ENCODE results near the gene SLC10A3. TPM values are rescaled to one million over a fixed set of nuclear protein-coding genes. Genes with fewer than 3 reads are reported as not detected.

Gene SLC10A3, protein sequence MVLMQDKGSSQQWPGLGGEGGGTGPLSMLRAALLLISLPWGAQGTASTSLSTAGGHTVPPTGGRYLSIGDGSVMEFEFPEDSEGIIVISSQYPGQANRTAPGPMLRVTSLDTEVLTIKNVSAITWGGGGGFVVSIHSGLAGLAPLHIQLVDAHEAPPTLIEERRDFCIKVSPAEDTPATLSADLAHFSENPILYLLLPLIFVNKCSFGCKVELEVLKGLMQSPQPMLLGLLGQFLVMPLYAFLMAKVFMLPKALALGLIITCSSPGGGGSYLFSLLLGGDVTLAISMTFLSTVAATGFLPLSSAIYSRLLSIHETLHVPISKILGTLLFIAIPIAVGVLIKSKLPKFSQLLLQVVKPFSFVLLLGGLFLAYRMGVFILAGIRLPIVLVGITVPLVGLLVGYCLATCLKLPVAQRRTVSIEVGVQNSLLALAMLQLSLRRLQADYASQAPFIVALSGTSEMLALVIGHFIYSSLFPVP
- 10 to 100 TPM; 16.8 to 33.4 (median 28.7) TPM for total RNA-seq

DNA sequence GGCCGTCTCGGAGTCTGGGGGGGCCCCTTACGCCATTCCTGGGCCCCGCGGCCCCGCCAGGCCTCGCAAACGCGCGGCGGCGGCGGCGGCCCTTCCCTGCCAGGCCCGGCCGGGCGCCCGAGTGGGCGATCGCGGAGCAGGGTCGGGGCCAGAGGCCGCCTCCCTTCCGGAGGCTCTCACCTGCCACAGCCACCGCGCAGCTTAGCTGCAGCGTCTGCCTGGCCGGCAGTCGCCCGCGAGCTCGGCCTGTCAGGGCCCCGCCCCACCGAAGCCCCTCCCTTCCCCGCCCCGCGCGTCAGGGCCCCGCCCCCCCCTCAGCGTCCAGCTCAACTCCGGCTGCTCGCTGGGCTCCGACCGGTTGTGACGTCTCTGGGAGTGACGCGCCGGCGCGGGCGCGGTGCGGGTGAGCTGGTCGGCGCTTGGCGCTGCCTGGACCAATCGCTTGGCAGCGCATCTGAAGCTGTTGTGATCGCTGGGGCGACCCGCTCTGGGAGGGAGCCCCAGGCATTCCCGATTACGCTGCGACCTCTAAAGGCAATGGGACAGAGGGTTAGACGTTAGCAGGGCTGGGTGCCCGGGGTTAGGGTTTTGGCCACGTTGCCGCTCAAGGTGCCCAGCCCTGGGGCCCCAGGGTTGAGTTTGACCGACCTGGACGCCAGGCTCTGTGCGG, at the start of gene SLC10A3:
Gene SLC10A3, minus strand, starts transcription at position 216 of the 670 bp plus-strand sequence. CDS start 1,689 bp downstream, outside the sequence.
- peaks cover 5 to 40% (median 11%) of the 10 kb centered on the region in 4 donors for H3K4me1 ChIP-seq
- TF ChIP-seq EP300 (IDR thresholded peaks at IDR 0.05) (no peak), POLR2A (IDR thresholded peaks at IDR 0.05) (peak in 3 of 4 donors; percentile 50 to 96 (median 83)), POLR2AphosphoS5 (IDR thresholded peaks at IDR 0.05) (peak; percentile 70 to 85)
- TF ChIP-seq, protein P1, sequence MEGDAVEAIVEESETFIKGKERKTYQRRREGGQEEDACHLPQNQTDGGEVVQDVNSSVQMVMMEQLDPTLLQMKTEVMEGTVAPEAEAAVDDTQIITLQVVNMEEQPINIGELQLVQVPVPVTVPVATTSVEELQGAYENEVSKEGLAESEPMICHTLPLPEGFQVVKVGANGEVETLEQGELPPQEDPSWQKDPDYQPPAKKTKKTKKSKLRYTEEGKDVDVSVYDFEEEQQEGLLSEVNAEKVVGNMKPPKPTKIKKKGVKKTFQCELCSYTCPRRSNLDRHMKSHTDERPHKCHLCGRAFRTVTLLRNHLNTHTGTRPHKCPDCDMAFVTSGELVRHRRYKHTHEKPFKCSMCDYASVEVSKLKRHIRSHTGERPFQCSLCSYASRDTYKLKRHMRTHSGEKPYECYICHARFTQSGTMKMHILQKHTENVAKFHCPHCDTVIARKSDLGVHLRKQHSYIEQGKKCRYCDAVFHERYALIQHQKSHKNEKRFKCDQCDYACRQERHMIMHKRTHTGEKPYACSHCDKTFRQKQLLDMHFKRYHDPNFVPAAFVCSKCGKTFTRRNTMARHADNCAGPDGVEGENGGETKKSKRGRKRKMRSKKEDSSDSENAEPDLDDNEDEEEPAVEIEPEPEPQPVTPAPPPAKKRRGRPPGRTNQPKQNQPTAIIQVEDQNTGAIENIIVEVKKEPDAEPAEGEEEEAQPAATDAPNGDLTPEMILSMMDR (IDR thresholded peaks at IDR 0.05): peak in 1 of 6 experiments; percentile 16
- peak; percentile 93 to 98 for DNase-seq
- H3K27ac ChIP-seq: peak within 1 kb of the TSS; percentile 88 to 93 (median 92)
- peak; percentile 92 to 95 for ATAC-seq (ENCODE audit: low FRiP score in 2 of 2)
- no peaks in the 10 kb centered on the region for H3K27me3 ChIP-seq
- no peaks in the 10 kb centered on the region for H3K9me3 ChIP-seq
- H3K4me3 ChIP-seq: peak within 1 kb of the TSS; percentile 22 to 74 (median 60)
- H3K36me3 ChIP-seq: peaks cover 0 to 9% (median 2%) of the 10 kb centered on the region in 4 donors
- 38% methylated on average over 41 of the region's 71 CpGs; no CpG with 5 or more reads in 1 of the 2 donors for WGBS, 2 donors

DNA sequence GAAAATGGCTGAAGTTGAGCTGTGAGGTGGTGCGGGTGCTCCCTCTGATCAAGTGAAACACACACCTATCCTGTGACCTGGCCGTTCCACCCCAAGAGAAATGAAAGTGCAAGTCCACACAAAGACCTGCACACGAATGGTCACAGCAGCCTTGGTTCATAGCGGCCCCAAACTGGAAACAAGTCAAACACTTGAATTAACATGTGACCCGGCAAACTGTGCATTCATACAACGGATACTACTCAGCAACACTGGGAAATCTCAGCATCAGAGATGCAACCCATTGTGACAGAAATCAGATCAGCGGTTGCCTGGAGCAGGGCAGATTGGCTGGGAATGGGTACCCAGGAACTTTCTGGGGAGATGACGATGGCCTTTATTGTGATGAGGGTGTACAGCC, 48.6 kb upstream of the SLC10A3 start:
- no peaks in the 10 kb centered on the region for H3K27me3 ChIP-seq
- no peak for DNase-seq
- H3K4me3 ChIP-seq: no peak overlapping the region
- H3K27ac ChIP-seq: peak overlapping the region in 1 of 4 donors; percentile 18
- no peak for ATAC-seq (ENCODE audit: low FRiP score in 2 of 2)
- H3K4me1 ChIP-seq: peaks cover 16 to 37% (median 28%) of the 10 kb centered on the region in 4 donors
- no peaks in the 10 kb centered on the region for H3K9me3 ChIP-seq
- peaks cover 0 to 19% (median 2%) of the 10 kb centered on the region in 4 donors for H3K36me3 ChIP-seq
- TF ChIP-seq POLR2AphosphoS5 (IDR thresholded peaks at IDR 0.05) (no peak), EP300 (IDR thresholded peaks at IDR 0.05) (no peak), POLR2A (IDR thresholded peaks at IDR 0.05) (no peak)
- TF ChIP-seq, protein P1 (IDR thresholded peaks at IDR 0.05): no peak
- WGBS, 2 donors: 74 to 90% methylated on average over 5 to 8 of the region's 8 CpGs

DNA sequence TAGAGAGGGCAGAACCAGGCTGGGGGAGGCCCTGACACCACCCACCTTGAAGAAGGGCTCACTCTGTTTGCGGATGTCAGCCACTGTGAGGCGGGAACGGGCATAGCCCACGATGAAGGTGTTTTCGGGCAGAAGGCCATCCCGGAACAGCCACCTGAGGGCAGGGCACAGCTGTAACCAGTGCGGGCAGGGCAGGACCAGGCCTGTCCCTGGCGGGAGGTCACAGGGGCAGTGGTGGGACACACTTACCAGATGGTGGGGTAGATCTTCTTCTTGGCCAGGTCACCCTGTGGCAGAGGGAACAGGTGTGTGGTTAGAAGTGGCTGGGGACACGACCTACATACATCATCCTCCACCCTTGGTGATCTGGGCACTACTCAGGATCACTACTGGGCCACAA, 45.5 kb upstream of the SLC10A3 start:
- no peaks in the 10 kb centered on the region for H3K9me3 ChIP-seq
- TF ChIP-seq EP300 (IDR thresholded peaks at IDR 0.05) (no peak), POLR2A (IDR thresholded peaks at IDR 0.05) (no peak), POLR2AphosphoS5 (IDR thresholded peaks at IDR 0.05) (no peak)
- TF ChIP-seq, protein P1 (IDR thresholded peaks at IDR 0.05): no peak
- no peak overlapping the region for H3K4me3 ChIP-seq
- peaks cover 0 to 40% (median 16%) of the 10 kb centered on the region in 4 donors for H3K36me3 ChIP-seq
- no peaks in the 10 kb centered on the region for H3K27me3 ChIP-seq
- H3K27ac ChIP-seq: no peak overlapping the region
- DNase-seq: no peak
- no peak for ATAC-seq (ENCODE audit: low FRiP score in 2 of 2)
- WGBS, 2 donors: 83 to 90% methylated on average over 5 to 9 of the region's 9 CpGs
- peaks cover 3 to 18% (median 7%) of the 10 kb centered on the region in 4 donors for H3K4me1 ChIP-seq

DNA sequence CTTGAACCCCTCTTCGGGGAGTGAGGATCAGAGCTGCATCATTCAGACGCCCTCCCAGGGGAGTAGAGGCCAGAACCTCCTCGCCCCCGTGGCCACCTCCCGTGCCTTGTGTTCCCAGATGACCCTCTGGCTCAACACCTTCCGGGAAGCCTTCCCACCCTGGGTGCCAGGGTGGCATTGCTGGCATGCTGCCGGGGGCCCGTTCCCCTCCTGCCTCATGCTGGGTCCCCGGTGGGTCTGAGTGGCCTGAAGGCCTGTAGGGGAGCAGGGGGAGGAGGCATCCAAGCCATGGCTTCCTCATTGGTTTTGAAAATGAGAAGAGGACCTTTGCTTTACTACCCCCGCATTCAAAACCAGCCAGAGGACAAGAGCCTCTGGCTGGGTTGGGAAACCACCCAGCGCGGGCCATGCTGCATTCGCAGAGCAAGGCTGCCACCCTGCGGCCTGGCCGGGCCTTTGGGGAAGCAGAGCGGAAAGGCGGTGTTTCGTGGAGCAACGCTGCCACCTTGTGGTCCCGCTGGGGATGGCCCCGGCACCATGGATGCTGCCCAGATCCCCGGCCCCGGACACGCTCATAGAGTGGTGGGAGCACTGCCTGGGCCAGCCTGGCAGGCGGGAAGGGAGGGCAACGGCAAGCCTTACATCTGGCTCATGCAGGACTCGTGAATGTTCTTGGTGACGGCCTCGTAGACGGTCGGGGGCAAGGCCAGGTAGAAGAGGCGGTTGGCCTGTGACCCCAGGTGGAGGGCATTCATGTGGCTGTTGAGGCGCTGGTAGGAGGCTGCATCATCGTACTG, 44.3 kb upstream of the SLC10A3 start:
- WGBS, 2 donors: 0 to 41% methylated on average over 1 to 16 of the region's 34 CpGs
- Histone ChIP-seq H3K9me3 (no peaks in the 10 kb centered on the region), H3K4me1 (peaks cover 3 to 8% (median 4%) of the 10 kb centered on the region in 4 donors), H3K27me3 (no peaks in the 10 kb centered on the region), H3K36me3 (peaks cover 0 to 40% (median 16%) of the 10 kb centered on the region in 4 donors), H3K4me3 (no peak overlapping the region), H3K27ac (peak overlapping the region in 2 of 4 donors; percentile 17 to 42)
- peak; percentile 91 to 97 for ATAC-seq (ENCODE audit: low FRiP score in 2 of 2)
- DNase-seq: peak; percentile 91 to 96
- TF ChIP-seq POLR2A (IDR thresholded peaks at IDR 0.05): no peak
- TF ChIP-seq, protein P1 (IDR thresholded peaks at IDR 0.05): peak; percentile 98 to 100 (median 99)
- no peak for TF ChIP-seq EP300 (IDR thresholded peaks at IDR 0.05)
- peak; percentile 43 to 77 for TF ChIP-seq POLR2AphosphoS5 (IDR thresholded peaks at IDR 0.05)

Data from upper lobe of left lung (tissue), 6 donors.